GM18909 (cell line): ENCODE measurements around the gene CHMP1B.
"Not testable (repeated sequence)": the region's sequence is repeated elsewhere in the genome, so short reads cannot be mapped to it uniquely, and the experiment has no call there.

Experiments
- ATAC-seq: cut with Tn5 transposase; IDR thresholded peaks from one replicate; pipeline ENCODE4 v1.9.1; 2021; ENCODE audit warnings: mild to moderate bottlenecking; ENCODE audit not compliant: unreplicated experiment, poor library complexity

The CHMP1B gene

DNA sequence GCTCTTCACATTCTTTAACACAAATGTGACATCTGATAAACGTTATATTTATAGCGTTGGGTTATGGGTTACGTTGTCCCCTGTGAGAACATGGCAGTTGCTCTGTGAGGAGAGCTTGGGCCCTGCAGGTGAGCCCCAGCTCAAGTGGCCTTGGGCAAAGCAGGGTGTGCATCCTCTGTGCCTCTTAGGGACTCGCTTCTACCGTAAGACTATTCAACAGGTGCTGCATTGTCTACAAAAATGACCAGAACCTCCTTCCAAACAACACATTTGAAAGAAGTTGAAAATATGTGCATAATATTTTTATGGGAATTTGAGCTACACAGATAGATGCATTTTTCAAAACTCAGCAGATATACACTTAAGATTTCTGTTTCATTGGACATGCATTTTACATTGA, 16.4 kb upstream of the CHMP1B start:
- no peak for ATAC-seq

DNA sequence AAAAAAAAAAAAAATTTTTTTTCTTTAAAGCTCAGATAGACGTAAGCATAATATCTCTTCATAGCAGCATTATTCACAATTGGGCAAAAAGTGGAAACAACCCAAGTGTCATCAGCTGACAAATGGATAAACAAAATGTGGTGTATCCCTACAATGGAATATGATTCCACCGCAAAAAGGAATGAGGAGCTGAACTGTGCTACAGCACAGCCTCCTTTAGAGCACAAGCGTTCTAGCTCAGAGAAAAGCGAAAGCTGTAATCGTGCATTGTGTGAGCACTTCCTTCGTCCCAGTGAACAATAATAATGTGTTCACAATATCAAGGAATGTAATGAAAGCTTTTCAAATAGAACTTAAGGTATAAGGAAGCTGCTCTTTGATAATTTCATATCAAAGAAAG, 11.7 kb upstream of the CHMP1B start:
- no peak for ATAC-seq

DNA sequence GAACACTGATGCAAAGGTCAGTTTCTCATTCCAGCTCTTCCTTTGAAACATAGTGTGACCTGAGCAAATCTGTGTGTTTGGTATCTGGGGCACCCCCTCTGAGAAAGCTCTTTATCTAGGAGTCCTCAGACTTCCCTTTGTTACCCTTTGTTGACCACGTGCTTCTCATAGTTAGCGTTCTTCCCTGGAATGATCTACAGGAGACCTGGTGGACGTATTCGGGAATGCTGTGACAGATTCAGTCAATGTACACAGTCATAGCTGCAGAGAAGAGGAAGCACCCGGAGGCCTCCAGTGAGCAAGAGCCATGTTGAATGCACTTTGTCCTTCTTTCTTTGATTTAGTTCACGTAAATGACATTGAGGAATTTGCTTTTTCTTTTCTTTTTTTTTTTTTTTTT, 10.7 kb upstream of the CHMP1B start:
- ATAC-seq, result no peak

DNA sequence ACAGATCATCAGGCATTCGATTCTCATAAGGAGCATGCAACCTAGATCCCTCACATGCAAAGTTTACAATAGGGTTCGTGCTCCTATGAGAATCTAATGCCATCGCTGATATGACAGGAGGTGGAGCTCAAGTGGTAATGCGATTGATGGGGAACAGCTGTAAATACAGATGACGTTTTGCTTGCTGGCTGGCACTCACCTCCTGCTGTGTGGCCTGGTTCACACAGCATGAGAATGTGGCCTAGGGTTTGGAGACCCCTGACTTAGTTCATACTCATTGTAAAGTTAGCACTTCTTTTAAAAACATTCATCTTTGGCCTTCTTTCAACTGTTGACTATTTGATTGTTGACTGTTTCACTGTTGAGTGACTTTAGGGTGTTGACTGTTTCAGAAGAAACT, 8.7 kb upstream of the CHMP1B start:
- ATAC-seq, result no peak

DNA sequence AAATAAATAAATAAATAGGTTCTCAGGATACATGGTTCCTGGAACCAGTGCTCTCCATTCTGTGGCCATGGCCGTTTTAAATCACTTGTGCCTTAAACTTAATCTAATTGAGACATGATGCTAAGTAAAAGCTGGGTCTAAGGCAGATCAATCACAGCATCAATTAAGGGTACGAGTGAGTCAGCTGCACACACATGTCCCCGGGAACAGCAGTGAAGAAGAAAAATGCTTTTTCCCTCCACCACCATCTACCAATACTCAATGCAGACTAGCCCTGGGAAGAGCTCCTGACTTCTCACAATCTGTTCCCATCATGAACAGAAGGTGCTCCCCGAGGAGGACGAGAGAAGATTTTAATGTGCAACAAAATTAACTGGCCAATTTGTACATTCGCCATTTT, 6.8 kb upstream of the CHMP1B start:
- no peak for ATAC-seq

DNA sequence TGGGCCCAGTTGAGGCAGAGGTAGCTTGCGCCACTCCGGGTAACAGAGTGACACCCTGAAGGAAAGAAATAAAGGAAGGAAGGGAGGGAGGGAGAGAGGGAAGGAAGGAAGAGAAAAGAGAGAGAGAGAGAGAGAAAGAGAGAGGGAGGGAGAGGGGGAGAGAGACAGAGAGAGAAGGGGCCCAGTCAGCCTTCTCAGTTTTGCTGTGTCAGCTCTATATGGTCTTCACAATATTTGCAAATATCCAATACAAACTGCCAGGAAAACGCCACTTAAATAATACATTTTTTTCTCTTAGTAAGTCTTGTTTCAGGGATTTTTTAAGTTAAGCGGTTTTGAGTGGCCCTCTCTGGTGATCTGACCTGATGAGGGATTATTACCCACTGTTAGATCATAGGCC, 5.6 kb upstream of the CHMP1B start:
- no peak for ATAC-seq

DNA sequence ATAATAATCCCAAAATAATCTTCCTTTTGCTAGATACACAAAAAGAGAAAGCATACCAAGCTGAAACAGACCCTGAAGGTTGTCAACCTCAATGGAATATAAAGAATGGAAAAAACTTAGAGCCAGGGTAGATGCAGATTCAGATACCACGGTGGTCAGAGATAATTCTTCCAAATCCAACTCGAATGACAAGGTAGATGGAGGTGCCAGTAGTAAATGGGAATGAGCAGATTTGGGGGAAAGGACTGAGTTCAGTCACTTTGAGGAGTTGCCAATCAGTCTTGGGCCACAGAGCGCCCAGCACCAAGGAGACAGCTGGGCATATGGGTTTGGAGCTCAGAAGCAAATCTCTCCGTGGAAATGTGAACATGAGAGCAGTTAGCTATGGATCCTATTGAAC, 3.4 kb upstream of the CHMP1B start:
- ATAC-seq, result no peak

DNA sequence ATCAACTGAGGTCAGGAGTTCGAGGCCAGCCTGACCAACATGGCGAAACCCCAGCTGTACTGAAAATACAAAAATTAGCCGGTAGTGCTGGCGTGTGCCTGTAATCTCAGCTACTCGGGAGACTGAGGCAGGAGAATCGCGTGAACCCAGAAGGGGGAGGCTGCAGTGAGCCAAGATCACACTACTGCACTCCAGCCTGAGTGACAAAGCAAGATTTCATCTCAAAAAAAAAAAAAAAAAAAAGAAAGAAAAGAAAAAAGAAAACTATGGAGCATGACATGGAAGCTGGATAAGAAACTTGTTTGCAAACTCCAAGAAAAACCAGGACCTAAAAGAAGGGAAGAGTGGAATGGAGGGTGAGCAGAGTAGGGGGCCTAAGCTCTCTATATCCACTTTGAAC, 1.9 kb upstream of the CHMP1B start:
- no peak for ATAC-seq

DNA sequence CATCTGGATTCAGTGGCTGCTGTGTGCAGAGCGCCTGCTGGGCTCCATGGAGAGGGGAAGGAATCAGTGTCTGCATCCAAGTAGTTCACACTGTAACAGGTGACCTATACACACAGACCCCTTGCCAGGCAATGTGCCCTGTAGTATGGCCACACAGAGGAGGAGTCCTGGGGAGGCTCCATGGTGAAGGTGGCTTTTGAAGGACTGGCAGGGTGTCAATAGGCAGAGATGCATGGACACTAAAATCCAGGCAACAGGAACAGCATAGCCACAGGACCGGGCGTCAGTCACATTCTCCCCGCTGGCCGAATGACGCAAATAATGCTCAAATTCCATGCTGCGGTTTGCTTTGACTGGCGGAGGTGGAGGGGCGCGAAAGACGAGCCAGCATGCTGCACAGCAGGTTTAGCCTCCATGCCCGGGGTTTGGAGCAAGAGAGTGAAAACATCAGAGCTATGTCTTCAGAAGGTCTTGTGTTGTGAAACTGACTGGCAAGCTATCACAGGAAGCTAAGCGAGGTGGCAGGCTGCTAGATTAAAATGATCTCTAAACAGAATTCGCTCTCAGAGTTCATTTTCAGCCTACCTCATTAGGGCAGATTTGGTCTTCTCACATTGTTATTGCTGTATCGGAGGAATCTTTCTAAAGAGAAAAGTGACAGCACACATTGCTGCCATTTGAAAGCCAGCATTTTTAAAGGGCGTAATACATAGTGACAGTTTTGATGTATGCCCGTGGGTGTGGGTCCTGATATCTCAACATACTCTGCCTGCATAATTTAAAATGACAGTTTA, 1.2 kb upstream of the CHMP1B start:
- no peak for ATAC-seq

DNA sequence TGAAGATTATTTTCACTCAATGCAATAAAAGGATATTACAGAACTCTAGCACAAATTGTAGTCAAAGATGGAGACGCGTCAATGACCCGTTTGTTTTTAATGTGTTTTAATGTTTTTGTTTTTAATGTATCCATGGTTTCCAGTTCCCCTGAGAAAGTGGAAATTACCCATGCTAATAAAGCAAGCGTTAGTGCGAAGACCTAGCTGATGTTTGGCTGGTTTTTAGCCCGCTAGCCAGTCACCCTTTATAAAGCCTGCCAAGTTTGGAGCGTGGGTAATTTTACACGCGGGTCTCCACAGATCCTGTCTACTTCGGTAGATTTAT, 430 bp upstream of the CHMP1B start:
- ATAC-seq, result peak; percentile 33

DNA sequence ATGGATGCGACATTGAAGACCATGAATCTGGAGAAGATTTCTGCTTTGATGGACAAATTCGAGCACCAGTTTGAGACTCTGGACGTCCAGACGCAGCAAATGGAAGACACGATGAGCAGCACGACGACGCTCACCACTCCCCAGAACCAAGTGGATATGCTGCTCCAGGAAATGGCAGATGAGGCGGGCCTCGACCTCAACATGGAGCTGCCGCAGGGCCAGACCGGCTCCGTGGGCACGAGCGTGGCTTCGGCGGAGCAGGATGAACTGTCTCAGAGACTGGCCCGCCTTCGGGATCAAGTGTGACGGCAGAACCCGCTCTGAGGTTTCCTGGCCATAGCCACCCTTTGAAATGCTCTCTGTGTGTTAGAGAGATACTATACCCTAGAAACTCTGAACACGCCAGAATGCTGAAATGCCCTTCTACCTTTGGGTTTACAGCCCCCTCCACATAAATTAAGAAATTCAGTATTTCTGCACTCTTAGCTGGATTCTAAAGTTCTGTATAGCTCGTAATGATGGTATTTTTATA, 659 bp downstream of the CHMP1B start:
- ATAC-seq, result peak; percentile 20

DNA sequence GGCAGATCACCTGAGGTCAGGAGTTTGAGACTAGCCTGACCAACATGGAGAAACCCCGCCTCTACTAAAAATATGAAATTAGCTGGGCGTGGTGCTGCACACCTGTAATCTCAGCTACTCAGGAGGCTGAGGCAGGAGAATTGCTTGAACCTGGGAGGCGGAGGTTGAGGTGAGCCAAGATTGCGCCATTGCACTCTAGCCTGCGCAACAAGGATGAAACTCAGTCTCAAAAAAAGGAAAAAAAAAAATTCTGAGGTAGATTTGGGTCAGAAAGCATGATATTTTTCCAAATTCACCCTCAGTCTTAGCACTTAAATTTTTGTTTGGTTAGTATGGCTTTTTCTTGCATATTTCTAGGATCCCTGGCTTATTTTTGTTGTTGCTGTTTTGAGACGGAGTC, 3.3 kb downstream of the CHMP1B start:
- not testable (repeated sequence) for ATAC-seq

DNA sequence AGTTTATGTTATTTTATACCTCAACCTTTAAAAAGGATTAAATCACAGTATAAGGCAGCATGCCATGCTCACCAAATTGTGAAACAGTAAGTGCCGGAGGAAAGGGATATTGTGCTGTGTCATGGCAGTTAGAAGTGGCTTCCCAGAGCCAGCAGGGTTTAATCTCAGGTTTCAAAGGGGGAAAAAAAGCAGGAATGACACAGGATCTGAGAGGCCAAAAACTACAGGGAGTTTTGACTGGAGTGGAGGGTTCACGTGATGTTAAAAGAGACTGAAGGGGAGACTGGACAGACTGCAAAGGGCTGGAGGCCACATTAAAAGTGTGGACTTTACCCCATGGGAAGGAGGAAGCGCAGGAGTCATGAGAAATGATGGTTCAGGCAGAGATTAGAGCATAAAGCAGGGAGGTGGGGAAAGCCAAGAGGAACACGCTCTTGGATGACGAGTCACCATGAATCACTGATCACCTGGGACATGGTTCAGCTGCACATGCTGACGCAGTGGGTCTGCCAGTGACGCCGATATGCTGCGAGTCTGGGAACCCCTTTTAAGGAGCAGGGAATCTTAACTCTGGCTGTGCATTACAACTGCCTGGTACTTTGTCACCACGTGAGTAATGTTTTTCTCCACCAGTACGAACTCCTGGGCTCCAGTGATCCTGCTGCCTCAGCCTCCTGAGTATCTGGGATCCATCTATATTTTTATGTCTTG, 6.1 kb downstream of the CHMP1B start:
- no peak for ATAC-seq

DNA sequence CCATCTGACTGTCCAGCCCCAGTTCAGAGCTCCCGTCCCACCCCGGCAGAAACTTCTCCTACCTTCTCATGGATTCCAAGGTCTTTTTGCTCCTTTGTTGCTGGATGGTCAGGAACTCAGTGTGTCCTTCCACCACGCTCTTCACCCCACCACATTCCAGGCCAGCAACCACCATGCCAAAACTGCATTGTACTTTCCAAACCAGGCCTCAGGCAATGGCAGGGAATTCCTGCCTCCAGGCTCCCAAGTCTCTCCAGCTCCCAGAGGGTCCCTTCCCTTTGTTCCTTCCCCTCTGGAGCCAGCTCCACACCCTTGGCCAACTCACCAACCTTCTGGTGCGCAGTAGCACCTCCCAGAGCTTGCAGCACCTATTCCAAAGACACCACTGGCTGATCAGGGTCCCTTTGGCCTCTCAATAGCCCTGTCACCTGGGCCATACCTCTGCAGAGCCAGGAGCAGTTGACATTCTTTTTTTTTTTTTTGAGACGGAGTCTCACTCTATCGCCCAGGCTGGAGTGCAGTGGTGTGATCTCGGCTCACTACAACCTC, 8.1 kb downstream of the CHMP1B start:
- ATAC-seq, result no peak

DNA sequence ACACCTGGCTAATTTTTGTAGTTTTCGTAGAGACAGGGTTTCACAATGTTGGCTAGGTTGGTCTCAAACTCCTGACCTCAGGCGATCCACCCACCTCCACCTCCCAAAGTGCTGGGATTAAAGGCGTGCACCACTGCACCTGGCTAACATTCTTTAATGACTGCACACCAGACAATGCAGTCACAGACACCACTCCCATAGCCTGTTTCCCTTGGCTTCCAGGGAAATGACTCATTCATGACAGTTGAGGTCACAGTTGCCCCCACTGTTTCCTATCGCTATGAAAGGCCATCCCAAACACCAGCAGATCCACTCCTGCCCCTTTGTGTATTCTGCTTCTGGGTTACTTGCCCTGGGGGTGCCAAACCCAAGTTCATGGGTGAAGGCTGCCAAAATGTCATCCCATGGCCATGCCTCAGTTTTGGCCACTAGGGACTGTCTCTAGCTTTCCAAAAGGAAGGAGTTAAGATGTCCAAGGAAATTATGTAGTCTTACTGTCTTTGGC, 8.7 kb downstream of the CHMP1B start:
- ATAC-seq, result no peak

DNA sequence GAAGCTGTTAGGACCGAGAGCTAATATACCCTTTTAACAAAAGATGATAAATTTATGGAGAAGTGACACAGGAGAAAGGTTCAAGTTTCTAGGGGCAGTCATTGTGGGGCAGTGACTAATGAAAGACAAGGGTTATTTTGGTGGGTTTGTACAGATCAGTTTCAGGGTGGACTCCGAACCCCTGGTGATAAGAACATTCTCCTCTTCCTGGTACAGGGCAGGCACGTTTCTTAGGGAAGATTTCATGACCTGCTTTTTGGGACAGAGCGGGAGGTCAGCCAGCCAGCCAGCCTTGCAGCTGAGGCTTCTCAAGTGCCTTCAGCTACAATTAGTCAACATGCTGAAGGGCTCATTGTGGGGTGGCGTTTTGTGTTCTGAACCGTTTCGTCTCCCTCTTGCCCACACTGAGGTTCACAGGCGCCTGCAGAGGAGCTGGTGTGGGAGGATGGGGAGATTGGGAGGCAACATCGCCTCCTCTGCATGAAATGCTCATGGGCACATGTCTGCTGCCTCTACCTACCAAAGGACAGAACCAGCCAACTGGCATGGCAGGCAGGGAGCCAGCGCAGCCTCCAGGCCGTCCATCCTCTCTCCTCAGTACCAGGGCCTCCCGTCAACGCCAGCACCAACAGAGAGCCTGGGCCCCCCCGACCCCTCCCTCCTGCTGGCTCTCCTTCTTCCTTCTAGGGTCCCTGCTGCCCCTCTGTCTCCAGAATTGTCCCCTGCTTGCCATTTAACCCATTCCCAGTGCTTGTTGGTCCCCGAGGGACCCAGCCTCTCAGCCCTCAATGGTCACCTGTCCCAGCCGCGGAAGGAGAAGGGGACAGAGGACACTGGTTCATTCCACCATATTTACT, 9.6 kb downstream of the CHMP1B start:
- ATAC-seq, result no peak

DNA sequence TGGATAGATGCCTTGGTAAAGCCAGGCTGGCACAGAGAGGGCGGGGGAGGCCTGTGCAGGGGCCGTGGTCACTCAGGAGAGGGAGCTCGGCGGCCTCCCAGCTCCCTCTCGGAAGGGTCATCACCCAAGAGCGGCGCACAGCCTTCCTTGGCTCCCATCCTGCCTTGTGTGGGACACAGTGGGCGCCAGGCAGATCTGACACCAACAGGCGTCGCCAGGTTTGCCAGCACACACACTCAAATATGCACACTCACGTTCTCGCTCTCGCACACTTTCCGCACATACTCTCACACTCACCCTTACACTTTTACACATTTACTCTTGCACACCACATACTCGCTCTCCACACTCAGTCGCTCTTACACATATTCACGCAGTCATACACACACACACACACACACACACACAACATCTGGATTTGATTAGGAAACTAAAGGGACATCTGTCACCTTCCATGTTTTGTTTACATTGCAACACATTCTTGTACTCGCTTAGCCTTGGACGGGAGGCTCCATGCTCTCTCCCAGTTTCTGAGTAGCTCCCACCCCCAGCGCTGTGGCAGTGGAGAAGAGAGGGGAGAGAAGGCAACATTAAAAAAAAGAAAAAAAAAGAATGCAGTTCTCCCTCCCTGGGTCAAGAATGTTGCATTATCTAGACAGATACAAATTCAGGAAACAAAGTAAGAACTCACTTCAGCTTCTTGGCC, 10.5 kb downstream of the CHMP1B start:
- ATAC-seq, result no peak

DNA sequence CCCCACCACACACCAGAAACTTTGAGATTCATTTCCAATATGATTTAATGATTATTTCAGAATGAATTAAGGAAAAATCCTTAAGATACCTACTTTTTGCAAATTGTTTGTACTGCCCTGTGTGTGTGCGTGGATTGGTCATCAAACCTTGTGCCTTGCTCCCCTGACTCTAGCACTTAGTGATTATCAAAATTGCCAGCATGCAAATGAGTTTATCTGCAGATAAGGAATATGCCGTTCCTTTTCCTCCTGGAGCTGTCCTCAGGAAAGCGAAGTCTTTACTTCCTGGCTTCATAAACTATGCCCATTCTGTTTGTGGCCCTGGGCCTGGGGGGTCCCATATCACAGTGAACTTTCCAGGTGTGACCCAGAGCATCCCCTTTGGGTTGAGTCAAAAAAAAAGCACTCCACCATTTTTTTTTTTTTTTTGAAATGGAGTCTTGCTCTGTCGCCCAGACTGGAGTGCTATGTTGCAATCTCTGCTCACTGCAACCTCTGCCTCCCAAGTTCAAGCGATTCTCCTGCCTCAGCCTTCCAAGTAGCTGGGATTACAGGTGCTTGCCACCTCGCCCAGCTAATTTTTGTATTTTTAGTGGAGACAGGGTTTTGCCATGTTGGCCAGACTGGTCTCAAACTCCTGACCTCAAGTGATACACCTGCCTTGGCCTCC, 11.4 kb downstream of the CHMP1B start:
- no peak for ATAC-seq

DNA sequence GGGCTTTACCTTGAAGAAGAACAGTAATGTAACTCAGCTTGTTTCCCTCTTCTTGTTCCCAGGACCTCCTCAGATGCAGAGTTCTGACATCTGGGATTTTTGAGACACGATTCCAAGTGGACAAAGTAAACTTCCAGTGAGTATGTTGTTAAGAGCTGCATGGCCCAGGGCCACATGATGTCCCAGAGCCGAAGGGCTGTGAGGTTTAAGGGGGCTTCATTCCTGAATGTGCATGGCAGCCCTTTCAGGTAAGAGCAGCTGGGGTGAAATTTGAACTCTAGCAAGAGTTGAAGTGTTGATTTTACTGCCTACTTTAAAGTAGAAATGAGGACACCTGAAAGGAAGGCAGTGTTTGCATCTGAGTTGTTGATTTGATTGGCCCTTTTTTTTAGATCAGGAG, 13.3 kb downstream of the CHMP1B start:
- no peak for ATAC-seq
